Retinal pigment epithelial cell (primary cell): Measurements from ENCODE around the gene RNPS1.
"Not testable (repeated sequence)": the region's sequence is repeated elsewhere in the genome, so short reads cannot be mapped to it uniquely, and the experiment has no call there.

Source experiments
- DNase-seq: peaks from one replicate; pipeline ENCODE4 v3.0.0-alpha.2; 2010; ENCODE audit warnings: low read depth
- H3K4me3 ChIP-seq: 2 replicates; pipeline ENCODE4 v1.5.1; 2011; ENCODE audit warnings: mild to moderate bottlenecking, low read length, control low read depth, moderate library complexity
- CTCF ChIP-seq: conservative IDR thresholded peaks from 2 replicates; pipeline ENCODE4 v1.5.1; 2011; ENCODE audit warnings: low read depth, low read length, control low read depth, inconsistent platforms

RNPS1 gene

GRCh38 chr16:2243031-2243528 is 24.8 kb downstream of the RNPS1 start:
- no peak for DNase-seq
- H3K4me3 ChIP-seq, result no peak overlapping the region
- no peak for TF ChIP-seq CTCF

GRCh38 chr16:2242598-2242997 is 25.3 kb downstream of the RNPS1 start:
- H3K4me3 ChIP-seq, result no peak overlapping the region
- no peak for TF ChIP-seq CTCF
- DNase-seq, result no peak

GRCh38 chr16:2240331-2240730 is 27.6 kb downstream of the RNPS1 start:
- DNase-seq, H3K4me3 ChIP-seq: not testable (repeated sequence)

GRCh38 chr16:2238838-2239675 is 28.9 kb downstream of the RNPS1 start:
- TF ChIP-seq CTCF, result no peak
- DNase-seq, result no peak
- no peak overlapping the region for H3K4me3 ChIP-seq

- H3K4me3 ChIP-seq, result no peak overlapping the region
- TF ChIP-seq CTCF, result no peak
- no peak for DNase-seq
Measured at GRCh38 chr16:2238150-2238837, 29.6 kb downstream of the RNPS1 start.

GRCh38 chr16:2237493-2238149 is 30.3 kb downstream of the RNPS1 start:
- no peak for TF ChIP-seq CTCF
- H3K4me3 ChIP-seq, result no peak overlapping the region
- DNase-seq, result no peak

GRCh38 chr16:2237102-2237482 is 30.8 kb downstream of the RNPS1 start:
- peak overlapping the region; percentile 23 for H3K4me3 ChIP-seq
- no peak for DNase-seq
- no peak for TF ChIP-seq CTCF
